Kidney capillary endothelial cell (primary cell): ENCODE data around the gene AGBL4.

Source experiments
- DNase-seq: peaks from one replicate; pipeline ENCODE4 v3.0.0-alpha.2; 2018; ENCODE audit warnings: low spot score

Gene AGBL4

DNA sequence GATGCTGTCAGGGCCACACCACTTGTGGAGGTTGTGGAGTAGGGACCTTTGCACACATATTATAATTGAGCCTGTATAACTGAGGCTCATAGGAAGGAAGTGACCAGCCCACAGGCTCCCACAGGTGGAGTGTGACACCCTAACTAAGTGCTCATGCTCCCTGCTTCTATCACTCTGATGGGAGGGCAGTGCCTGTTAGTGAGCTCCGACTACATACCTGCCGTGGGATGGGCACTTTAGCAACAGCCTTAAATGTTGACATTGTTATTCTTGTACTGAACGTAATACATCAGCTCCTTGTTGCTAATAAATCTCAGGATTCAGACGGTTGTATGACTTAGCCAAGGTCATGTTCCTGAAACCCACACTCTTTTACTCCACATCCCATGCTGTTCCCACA is 1305.0 kb downstream of the AGBL4 start:
- DNase-seq: no peak

DNA sequence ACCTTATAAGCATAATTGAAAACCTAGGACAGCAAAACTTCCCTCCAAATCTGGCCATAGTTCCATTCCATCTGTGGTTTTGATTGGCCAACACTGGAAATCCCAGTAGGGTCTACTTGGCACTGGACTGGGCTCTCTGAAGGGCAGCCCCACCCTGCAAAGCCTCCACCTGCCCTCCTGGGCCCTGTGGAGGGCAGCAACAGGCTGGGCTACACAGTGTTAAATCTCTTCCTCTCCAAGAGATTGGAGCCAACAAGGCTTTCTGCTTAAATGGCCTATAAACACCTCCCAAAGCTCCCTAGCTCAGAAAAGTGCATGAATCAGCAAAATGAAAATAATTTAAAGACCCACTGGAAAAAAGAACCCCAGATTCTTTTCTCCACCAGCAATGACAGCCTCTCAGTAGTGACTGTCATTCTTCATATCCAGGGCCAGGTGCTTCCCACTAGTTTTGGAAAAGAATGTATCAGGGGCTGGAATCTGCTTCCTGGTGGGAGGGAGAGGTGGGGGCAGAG is 1305.6 kb downstream of the AGBL4 start:
- no peak for DNase-seq

GRCh38 chr1:48717082-48717481 is 1306.7 kb downstream of the AGBL4 start:
- DNase-seq: no peak

DNA sequence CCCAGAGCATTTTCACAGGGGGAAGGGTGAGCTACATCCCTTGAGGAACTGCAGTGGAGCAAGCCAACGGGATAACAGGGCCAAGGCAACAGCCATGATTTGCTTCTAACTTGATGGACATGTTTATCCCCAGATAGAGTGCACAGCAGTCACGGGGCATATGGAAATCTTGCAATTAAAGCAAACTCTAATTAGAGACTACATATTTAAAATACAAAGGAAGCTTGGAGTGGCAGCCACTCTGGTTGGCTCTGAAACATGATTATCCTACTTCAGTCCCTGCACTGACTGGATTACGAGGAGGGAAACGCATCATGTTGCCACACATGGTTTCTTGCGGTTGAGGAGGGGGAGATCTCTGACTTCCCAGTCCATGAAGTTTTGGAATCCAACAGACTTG is 1307.8 kb downstream of the AGBL4 start:
- no peak for DNase-seq

DNA sequence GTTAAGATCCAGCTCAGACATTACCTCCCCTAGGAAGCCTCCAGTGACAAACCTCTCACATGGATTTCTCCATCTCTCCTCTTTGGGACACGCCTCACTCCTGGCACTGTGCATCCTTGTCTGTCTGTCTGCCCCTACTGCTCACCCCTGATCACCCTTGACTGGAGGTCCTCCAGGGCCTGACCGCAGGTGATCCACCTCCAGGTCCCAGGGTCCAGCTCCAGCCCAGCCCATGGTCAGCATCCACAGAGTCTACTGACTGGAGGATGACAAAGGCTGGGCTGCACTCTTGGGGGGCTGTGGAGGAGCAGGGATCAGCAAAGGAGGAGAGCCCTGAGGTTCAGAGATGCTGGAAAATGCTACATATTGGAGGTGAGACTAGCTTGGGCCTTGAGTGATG is 1312.8 kb downstream of the AGBL4 start:
- no peak for DNase-seq

DNA sequence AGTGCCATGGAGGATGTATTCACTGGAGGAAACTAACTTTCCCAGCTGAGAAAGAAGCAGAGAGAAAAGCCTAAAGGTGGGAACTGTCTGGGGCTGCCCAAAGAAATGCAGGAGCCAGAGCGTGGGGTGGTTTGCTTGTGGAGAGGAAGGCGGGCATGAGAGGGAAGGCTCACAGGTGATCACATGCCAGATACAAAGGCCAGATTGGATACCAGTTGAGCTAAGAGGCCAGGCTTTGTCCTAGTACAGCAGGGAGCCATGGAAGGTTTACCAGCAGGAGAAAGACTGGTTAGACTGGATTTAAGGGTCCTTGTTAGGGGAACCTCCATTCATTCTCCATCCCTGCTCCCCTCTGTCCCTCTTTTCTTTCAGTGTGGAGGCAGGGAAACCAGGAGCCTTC is 1313.4 kb downstream of the AGBL4 start:
- DNase-seq: no peak

- no peak for DNase-seq
These were observed 1319.0 kb downstream of the AGBL4 start for GRCh38 chr1:48704736-48705135.

- DNase-seq: no peak
These were observed 1322.3 kb downstream of the AGBL4 start for GRCh38 chr1:48701445-48701844.

DNA sequence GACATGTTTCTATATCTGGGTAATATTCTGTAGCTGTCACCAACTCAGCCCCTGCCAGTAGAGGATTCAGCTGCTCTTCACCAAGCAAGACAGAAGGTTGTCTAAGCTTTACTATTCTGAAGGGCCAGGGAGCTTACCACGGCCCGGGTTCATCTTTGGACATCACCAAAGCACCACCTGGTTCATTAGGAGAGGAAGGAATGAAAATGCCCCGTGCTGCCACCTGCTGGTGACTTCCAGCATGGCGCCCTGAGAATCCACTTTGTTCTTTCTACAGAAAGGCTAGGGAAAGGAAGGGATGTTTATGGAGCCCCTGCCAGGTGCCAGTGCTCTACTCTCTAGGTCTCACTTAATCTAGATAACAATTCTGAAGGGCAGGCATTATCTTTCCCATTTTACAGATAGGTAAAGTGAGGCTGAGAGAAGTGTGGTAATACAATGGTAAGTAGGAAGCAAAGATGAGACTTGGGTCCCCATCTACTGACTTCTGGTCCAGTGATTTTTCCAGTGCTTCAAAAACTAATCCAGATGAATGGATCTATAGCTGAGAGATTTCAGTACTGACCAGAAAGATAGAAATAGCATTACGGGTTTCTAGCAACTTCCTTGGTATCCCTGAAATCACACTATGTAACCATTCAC is 1326.6 kb downstream of the AGBL4 start:
- peak; percentile 26 for DNase-seq

DNA sequence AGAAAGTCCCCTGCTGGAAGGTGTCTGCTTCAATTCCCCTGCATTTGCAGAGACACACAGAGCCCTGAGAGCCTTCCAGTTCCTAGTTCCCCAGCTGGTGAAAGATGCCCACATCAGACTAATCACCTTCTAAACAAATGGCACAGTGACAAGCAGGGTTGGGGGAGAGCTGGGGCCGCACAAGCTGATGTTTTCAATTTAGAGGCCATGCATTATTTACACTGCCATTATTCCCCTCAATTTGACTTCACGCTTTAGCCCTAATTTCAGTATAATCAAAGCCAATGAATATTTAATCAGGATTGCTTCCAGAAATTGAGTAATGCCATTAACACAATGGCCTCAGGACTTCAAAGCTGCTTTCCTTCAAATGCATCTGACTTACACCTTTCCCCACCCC is 1328.6 kb downstream of the AGBL4 start:
- DNase-seq: no peak

GRCh38 chr1:48693674-48694320 is 1330.0 kb downstream of the AGBL4 start:
- no peak for DNase-seq

DNA sequence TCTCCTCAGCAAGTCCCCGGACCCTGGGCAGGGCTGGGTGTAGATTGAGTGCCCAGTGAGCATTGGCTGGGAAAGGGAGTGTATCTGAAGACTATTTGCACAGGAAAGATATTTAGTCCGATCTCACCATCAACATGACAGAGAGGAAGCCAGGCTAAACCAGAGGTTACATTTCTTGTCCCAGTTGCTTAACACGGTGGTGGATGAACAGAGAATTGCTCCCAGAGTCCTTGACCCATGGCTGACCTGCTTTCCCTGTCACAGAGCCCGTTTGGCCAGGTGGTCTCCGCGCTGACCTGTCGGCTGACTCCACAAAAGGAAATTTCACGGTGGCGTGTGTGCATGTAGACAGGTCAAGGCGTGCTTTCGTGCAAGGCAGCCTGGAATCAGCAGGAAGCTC is 1330.6 kb downstream of the AGBL4 start:
- no peak for DNase-seq

DNA sequence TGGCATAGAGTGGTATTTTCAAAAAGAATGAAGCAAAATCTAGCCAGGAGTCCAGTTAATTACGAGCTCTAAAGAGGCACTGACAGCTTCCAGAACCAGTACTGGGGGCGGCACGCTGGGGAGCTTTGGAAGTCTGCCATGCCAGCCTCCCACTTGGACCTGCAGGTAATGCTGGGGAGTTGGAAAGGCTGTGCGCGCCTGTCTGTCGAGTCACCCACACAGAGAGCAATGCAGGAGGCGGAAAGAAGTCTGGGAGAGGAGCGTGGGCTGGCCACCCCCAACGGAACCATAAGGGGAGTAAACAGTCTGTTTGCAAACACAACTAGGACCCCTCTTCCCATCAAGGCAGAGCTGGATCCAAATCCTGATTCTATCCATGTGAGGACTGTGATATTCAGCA is 1331.5 kb downstream of the AGBL4 start:
- no peak for DNase-seq

- no peak for DNase-seq
These were observed 1332.2 kb downstream of the AGBL4 start for GRCh38 chr1:48691429-48692001.

DNA sequence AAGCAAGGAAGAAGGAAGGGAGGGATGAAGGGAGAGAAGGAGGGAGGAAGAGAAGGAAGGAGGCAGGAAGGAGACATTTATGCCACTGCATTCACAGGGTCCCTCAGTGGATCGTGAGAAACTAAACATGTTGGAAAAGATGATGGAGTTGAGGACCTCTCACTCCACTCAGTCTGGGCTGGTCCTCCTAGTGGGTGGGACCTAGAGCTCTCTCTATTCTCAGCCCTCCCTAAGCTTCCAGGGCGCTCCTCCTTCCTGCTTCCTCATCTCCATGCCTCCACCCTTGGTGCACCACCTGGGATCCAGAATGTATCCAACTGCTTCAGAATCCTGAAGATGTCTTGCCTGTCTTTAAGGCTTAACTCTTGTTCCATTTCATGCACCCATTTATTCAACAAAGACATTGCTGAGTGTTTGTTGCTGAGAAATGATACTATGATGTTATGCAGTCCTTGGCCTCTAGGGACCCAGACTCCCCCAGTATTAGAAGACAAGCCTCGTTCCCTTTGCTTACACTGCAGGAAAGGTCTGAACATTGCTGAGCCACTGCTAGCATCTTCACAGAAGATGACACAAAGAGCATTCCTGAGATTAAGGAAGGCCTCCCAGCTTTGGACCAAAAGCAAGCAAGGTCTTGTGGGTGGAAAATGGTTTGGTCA is 1335.5 kb downstream of the AGBL4 start:
- peak; percentile 4 for DNase-seq

GRCh38 chr1:48687282-48688045 is 1336.3 kb downstream of the AGBL4 start:
- DNase-seq: no peak

DNA sequence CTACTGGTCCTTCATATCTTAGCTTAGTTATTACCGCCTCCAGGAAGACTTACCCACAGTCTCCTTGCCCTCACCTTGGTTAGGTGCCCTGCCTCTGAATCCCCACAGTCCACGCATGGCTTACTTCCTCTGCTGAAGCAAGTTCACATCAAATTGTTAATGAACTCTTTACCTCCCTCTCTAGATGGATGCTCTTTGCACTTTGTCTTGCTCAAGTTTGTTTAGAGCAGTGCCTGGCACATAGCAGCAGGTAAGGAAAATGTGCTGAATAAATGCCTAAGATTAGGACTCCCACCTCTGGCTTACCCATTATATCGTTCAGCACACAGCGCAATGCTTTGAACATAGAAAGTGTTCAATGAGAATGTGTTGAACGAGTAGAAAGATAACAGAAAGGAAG is 1337.6 kb downstream of the AGBL4 start:
- DNase-seq: no peak

DNA sequence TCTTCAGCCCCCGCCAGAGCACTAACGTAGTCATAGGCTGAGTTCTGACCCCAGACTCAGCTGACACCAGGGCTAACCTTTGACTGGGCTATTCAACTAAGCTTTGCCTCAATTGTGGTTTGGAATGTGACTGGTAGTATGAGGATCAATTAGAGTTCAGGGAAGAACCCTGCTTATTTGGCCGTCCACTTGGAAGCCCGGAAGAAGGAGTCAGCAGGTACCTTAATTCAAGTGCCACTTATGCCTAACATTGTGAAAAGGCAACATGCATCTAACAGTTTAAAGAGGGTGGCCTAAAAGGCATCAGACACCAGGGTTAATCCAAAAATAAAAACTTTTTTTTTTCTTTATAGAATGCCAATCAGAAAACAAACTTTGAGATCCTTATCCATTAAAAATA is 1339.4 kb downstream of the AGBL4 start:
- no peak for DNase-seq

DNA sequence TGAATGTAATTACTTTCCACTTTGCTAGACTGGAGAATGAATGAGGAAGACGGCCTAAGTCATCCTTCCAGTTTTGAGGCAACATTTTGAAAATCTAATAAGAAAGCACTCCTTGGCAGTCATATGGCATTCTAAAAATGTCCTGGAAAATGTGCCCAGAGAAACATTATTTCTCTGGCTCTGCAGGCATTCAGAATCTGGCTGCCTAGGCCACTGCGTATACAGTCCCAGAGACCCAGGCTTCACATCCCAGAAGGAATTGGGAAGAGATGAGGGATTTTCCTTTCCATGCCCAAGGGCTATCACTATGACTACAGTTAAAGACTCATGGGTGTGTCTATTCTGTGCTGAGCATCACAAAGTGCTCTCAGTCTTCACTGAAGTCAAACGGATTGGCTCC is 1339.9 kb downstream of the AGBL4 start:
- DNase-seq: no peak

- DNase-seq: no peak
These were observed 1342.1 kb downstream of the AGBL4 start for GRCh38 chr1:48681476-48682305.

DNA sequence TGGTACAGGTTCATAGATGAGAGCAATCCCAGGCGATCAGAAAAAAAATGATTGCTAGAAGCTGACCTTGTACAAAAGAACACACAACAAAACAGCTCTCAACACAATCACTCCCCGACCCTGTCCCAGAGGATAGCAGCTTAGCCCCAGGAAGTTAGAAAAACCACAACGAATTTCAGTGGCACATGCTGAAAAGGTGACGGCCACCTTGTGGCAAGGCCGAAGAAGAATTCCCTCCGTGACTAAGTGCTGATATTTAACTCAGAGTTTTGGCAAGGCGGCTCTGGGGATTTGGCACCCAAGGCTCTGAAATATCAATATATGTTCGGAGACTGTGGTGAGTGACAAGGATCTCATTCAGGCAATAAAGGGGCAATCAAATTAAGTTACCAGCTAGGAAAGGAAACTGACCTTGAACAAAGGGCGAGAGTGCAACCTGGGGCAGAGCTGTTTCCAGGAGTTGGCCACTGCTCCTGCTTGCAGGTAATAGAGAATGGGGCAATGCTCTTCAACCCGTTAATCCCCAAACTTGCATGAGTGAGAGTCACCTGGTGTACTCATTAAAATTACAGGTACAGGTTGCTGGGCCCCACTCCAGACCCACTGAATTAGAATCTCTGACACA is 1343.2 kb downstream of the AGBL4 start:
- DNase-seq: no peak
